ENCODE measurements around the gene AVL9. TPM values are rescaled to one million over a fixed set of nuclear protein-coding genes. Genes with fewer than 3 reads are reported as not detected.

Gene AVL9
- total RNA-seq, 3 donors from 2014 or later, result 27.7 to 54.4 (median 42.3) TPM

DNA sequence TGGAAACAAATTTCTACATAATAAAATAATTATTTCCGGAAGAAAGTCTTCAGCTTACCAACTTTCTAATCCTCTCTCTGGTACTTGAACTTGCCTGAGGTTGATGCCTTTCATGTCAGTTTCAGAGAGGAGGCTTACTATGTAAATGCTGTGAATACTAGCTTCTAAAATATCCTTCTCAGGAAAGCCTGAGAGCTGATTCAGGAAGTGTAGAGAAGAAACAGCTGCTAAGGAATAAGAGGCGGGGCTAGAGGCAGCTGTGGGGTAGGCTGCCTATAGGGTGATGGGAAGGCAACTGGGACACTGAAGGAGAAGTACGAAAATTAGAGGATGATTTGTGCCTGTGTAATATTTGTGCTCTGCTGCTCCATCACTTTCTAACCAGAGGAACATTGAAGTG lies 69.3 kb downstream of the AVL9 start:
- H3K27me3 ChIP-seq, result no peaks in the 10 kb centered on the region
- H3K4me1 ChIP-seq, result no peaks in the 10 kb centered on the region
- TF ChIP-seq POLR2A (IDR thresholded peaks at IDR 0.05), result no peak
- TF ChIP-seq, protein P1, sequence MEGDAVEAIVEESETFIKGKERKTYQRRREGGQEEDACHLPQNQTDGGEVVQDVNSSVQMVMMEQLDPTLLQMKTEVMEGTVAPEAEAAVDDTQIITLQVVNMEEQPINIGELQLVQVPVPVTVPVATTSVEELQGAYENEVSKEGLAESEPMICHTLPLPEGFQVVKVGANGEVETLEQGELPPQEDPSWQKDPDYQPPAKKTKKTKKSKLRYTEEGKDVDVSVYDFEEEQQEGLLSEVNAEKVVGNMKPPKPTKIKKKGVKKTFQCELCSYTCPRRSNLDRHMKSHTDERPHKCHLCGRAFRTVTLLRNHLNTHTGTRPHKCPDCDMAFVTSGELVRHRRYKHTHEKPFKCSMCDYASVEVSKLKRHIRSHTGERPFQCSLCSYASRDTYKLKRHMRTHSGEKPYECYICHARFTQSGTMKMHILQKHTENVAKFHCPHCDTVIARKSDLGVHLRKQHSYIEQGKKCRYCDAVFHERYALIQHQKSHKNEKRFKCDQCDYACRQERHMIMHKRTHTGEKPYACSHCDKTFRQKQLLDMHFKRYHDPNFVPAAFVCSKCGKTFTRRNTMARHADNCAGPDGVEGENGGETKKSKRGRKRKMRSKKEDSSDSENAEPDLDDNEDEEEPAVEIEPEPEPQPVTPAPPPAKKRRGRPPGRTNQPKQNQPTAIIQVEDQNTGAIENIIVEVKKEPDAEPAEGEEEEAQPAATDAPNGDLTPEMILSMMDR (IDR thresholded peaks at IDR 0.05), result no peak
- no peak for TF ChIP-seq POLR2AphosphoS5 (IDR thresholded peaks at IDR 0.05)
- no peaks in the 10 kb centered on the region for H3K36me3 ChIP-seq
- no peaks in the 10 kb centered on the region for H3K9me3 ChIP-seq
- H3K4me3 ChIP-seq, result no peak overlapping the region
- intact Hi-C loops (cut with DNase I; ENCODE audit: low total_unique reads), result no loop called here
- no peak for DNase-seq (ENCODE audit: low spot score in 2 of 2)
- no peak overlapping the region for H3K27ac ChIP-seq

DNA sequence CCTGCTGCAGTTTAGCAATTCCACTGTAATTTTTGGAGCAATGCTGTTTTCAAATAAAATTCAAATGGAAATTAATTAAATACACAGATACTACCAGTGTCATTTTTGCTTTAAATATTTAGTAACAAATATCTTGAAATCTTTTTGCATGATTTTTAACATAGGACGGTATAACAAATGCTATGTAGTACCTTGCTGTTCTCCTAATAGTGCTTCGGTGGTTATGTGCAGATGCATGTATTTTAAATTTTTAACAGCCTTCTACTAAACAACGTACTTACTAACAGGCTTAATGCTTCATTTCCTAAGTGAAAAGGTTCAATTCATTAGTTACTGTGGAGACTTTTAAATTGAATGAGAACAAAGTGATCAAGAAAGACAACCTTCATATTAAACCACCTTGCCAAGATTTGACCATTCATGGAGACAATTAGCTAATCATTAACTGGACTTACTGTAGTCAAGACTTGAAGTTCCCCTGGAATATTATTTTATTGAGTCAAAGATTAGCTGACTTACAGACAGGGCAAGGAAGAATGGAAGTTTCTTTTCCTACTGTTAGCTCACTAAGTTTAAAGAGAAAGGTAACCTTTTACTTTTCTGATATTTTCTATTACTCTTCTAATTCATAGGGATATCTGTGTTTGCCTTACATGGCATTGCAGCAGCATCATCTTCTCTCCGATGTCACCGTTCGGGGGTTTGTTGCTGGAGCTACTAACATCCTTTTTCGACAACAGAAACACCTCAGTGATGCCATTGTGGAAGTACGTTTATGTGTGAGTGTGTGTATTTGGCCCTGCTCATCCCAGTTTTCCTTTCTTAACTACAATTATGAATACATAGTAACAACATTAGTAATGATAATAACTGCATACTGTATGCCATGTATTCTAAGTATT lies 74.3 kb downstream of the AVL9 start:
- no peaks in the 10 kb centered on the region for H3K27me3 ChIP-seq
- TF ChIP-seq POLR2A (IDR thresholded peaks at IDR 0.05) (no peak), POLR2AphosphoS5 (IDR thresholded peaks at IDR 0.05) (no peak)
- TF ChIP-seq, protein P1 (IDR thresholded peaks at IDR 0.05), result no peak
- no peaks in the 10 kb centered on the region for H3K4me1 ChIP-seq
- intact Hi-C loops (cut with DNase I; ENCODE audit: low total_unique reads), result no loop called here
- no peaks in the 10 kb centered on the region for H3K9me3 ChIP-seq
- H3K4me3 ChIP-seq, result no peak overlapping the region
- H3K27ac ChIP-seq, result no peak overlapping the region
- no peaks in the 10 kb centered on the region for H3K36me3 ChIP-seq
- DNase-seq (ENCODE audit: low spot score in 2 of 2), result no peak

DNA sequence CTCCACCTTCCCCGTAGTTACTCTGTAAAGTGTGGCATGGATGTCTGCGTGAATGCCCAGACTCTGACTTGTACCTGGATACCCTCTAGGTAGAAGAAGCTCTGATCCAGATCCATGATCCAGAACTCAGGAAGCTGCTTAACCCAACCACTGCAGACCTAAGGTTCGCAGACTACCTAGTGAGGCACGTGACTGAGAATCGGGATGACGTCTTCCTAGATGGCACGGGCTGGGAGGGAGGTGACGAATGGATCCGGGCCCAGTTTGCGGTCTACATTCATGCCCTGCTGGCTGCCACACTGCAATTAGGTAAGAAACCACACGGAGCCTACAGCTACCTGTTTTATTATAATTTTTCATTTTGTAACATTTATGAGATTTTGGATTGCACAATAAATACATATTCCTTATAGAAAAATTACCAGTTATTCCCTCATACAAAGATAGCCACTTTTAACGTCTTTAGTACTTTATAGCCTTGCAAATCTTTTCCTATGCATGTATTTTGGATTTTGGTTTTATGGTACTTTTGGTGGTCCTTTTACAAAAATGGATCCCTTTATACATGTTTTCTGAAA lies 77.9 kb downstream of the AVL9 start:
- Histone ChIP-seq H3K27me3 (no peaks in the 10 kb centered on the region), H3K36me3 (no peaks in the 10 kb centered on the region), H3K4me3 (no peak overlapping the region), H3K4me1 (no peaks in the 10 kb centered on the region), H3K27ac (no peak overlapping the region), H3K9me3 (no peaks in the 10 kb centered on the region)
- no peak for DNase-seq (ENCODE audit: low spot score in 2 of 2)
- TF ChIP-seq POLR2AphosphoS5 (IDR thresholded peaks at IDR 0.05), result no peak
- no peak for TF ChIP-seq POLR2A (IDR thresholded peaks at IDR 0.05)
- TF ChIP-seq, protein P1 (IDR thresholded peaks at IDR 0.05), result no peak
- intact Hi-C loops (cut with DNase I; ENCODE audit: low total_unique reads), result no loop called here

DNA sequence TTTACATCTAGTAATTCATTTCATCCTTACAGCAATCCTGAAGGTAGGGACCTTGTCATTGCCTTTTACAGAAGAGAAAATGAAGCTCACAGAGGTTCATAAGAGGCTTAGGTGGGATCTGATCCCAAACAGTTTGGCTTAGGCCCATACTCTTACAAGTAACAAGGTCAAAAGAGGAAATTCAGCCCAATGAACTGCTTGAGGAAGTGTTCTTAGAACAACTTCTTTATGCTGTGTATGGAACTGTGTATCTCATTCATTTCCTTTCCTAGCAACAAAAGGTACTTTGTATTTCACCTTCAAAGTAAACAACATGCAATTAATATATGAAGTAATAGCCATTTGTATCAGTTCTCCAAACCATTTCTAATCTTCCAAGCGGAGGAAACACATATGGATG lies 79.3 kb downstream of the AVL9 start:
- Histone ChIP-seq H3K4me3 (no peak overlapping the region), H3K27ac (peak overlapping the region in 1 of 2 donors; percentile 4), H3K36me3 (no peaks in the 10 kb centered on the region), H3K4me1 (no peaks in the 10 kb centered on the region), H3K27me3 (no peaks in the 10 kb centered on the region), H3K9me3 (no peaks in the 10 kb centered on the region)
- intact Hi-C loops (cut with DNase I; ENCODE audit: low total_unique reads), result no loop called here
- no peak for DNase-seq (ENCODE audit: low spot score in 2 of 2)
- TF ChIP-seq, protein P1 (IDR thresholded peaks at IDR 0.05), result no peak
- no peak for TF ChIP-seq POLR2AphosphoS5 (IDR thresholded peaks at IDR 0.05)
- no peak for TF ChIP-seq POLR2A (IDR thresholded peaks at IDR 0.05)

DNA sequence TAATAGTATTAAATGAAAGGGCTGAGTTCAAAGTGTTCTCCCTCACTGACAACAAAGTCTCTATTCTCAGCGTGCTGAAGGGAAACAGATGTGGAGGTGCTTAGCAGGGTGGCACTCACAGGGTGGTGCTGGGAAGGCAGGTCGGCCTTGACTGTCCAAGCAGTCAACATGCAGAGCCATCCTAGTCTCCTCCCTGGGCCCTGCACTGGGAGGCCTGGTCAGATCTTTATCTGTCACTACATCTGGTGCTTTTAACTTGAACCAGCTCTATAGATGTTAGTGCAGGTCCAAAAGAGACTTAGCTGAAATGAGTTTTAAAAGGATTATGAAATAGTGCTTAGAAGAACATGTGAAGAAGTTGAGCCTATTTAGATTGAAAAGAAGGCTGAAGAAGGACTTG lies 82.1 kb downstream of the AVL9 start:
- H3K9me3 ChIP-seq, result no peaks in the 10 kb centered on the region
- TF ChIP-seq POLR2AphosphoS5 (IDR thresholded peaks at IDR 0.05) (no peak), POLR2A (IDR thresholded peaks at IDR 0.05) (no peak)
- TF ChIP-seq, protein P1 (IDR thresholded peaks at IDR 0.05), result no peak
- H3K36me3 ChIP-seq, result no peaks in the 10 kb centered on the region
- intact Hi-C loops (cut with DNase I; ENCODE audit: low total_unique reads), result loop anchor here (2.0 kb wide), 1 partner anchor 51 kb away; no protein-coding TSS in a partner anchor
- H3K4me3 ChIP-seq, result no peak overlapping the region
- H3K27ac ChIP-seq, result no peak overlapping the region
- H3K27me3 ChIP-seq, result no peaks in the 10 kb centered on the region
- DNase-seq (ENCODE audit: low spot score in 2 of 2), result no peak
- no peaks in the 10 kb centered on the region for H3K4me1 ChIP-seq

All from breast epithelium (tissue), 4 donors.